Common myeloid progenitor, CD34-positive (primary cell): ENCODE data around the gene TBCD.

Experiments
- CTCF ChIA-PET: fragments of 350-600 bp; sonication (Branson Sonifier 250); formaldehyde crosslinking; loops from one replicate; lab custom pipeline; 2021; ENCODE audit warnings: antibody characterized with exemption; lab: Charles Lee
- POLR2A ChIA-PET: fragments of 350-600 bp; sonication (Branson Sonifier 250); formaldehyde crosslinking; loops from one replicate; lab custom pipeline; 2021; ENCODE audit warnings: antibody characterized with exemption; lab: Charles Lee
- DNase-seq, 3 donors: peaks; one replicate each; pipeline versions ENCODE4 v3.0.0 to v3.0.0-alpha.2; 2013
- H3K27ac ChIP-seq, 2 experiments: 1 replicate in 1 of 2; 2 replicates in 1 of 2; pipeline ENCODE4 v1.7.0; 2013; ENCODE audit warnings: inconsistent platforms in 2 of 2, low read length in 2 of 2, mild to moderate bottlenecking in 2 of 2, low read depth in 1 of 2, moderate library complexity in 1 of 2; ENCODE audit not compliant: severe bottlenecking in 2 of 2, insufficient read depth in 1 of 2, poor library complexity in 1 of 2
- H3K27me3 ChIP-seq, 5 experiments: replicated peaks in 2 of 5; 1 replicate in 3 of 5; 2 replicates in 2 of 5; pipeline versions ENCODE4 v1.6.1 to v1.7.0; 2013; ENCODE audit warnings: low read length in 4 of 5, mild to moderate bottlenecking in 2 of 5, moderate library complexity in 2 of 5, inconsistent platforms in 1 of 5; ENCODE audit not compliant: insufficient read depth in 5 of 5, control insufficient read depth in 4 of 5
- H3K36me3 ChIP-seq, 4 experiments: 1 replicate in 2 of 4; 2 replicates in 2 of 4; pipeline versions ENCODE4 v1.6.1 to v1.7.0; 2013; ENCODE audit warnings: low read length in 3 of 4, control low read depth in 1 of 4, mild to moderate bottlenecking in 1 of 4; ENCODE audit not compliant: control insufficient read depth in 4 of 4, insufficient read depth in 4 of 4
- H3K4me1 ChIP-seq, 4 experiments: 1 replicate in 3 of 4; 2 replicates in 1 of 4; pipeline versions ENCODE4 v1.6.1 to v1.7.1; 2013; ENCODE audit warnings: low read length in 3 of 4, mild to moderate bottlenecking in 3 of 4, control low read depth in 1 of 4, inconsistent platforms in 1 of 4, moderate library complexity in 1 of 4; ENCODE audit not compliant: control insufficient read depth in 4 of 4, insufficient read depth in 4 of 4; ENCODE audit errors: control extremely low read depth in 1 of 4
- H3K4me3 ChIP-seq, 7 experiments: 1 replicate in 4 of 7; 2 replicates in 3 of 7; pipeline versions ENCODE4 v1.5.1 to v1.7.0; 2013; ENCODE audit warnings: mild to moderate bottlenecking in 7 of 7, low read length in 6 of 7, moderate library complexity in 6 of 7, inconsistent platforms in 2 of 7, low read depth in 2 of 7, control low read depth in 1 of 7; ENCODE audit not compliant: insufficient read depth in 4 of 7, control insufficient read depth in 1 of 7; ENCODE audit errors: extremely low read depth in 1 of 7
- H3K9me3 ChIP-seq, 5 experiments: 1 replicate in 4 of 5; 2 replicates in 1 of 5; pipeline versions ENCODE4 v1.6.1 to v1.7.1; 2013; ENCODE audit warnings: low read length in 4 of 5, mild to moderate bottlenecking in 2 of 5, inconsistent platforms in 1 of 5, low read depth in 1 of 5, moderate library complexity in 1 of 5; ENCODE audit not compliant: control insufficient read depth in 4 of 5, insufficient read depth in 2 of 5; ENCODE audit errors: control extremely low read depth in 1 of 5
- WGBS: methylation state at CpG from one replicate; pipeline ENCODE4 v1.1.5; 2013; ENCODE audit not compliant: insufficient coverage; 5-methylcytosine and 5-hydroxymethylcytosine counted together

The TBCD gene

GRCh38 chr17:82890339-82890730 lies 138.5 kb downstream of the TBCD start:
- POLR2A ChIA-PET: no interaction called here
- CTCF ChIA-PET: interaction anchor here (1.0 to 1.7 kb wide), 2 partner anchors 12 to 14 kb away, joined by 3 to 4 read pairs; no protein-coding TSS in a partner anchor
- no peaks in the 10 kb centered on the region for H3K9me3 ChIP-seq
- no peak for DNase-seq
- H3K4me1 ChIP-seq: peaks cover 5 to 48% (median 36%) of the 10 kb centered on the region in 4 experiments
- no peak overlapping the region for H3K27ac ChIP-seq
- 94% methylated on average over 18 of the region's 18 CpGs for WGBS
- peaks cover 2 to 28% (median 10%) of the 10 kb centered on the region in 4 experiments for H3K36me3 ChIP-seq
- H3K27me3 ChIP-seq: no peaks in the 10 kb centered on the region
- no peak overlapping the region for H3K4me3 ChIP-seq

GRCh38 chr17:82890926-82891678 lies 139.2 kb downstream of the TBCD start:
- CTCF ChIA-PET: interaction anchor here (1.0 to 1.7 kb wide), 2 partner anchors 13 to 15 kb away, joined by 3 to 4 read pairs; no protein-coding TSS in a partner anchor

GRCh38 chr17:82891911-82892310 lies 140.0 kb downstream of the TBCD start:
- H3K27ac ChIP-seq: no peak overlapping the region
- WGBS: 98% methylated on average over 8 of the region's 10 CpGs
- peaks cover 5 to 32% (median 15%) of the 10 kb centered on the region in 4 experiments for H3K36me3 ChIP-seq
- no peaks in the 10 kb centered on the region for H3K27me3 ChIP-seq
- no peak overlapping the region for H3K4me3 ChIP-seq
- CTCF ChIA-PET: interaction anchor here (1.1 to 1.4 kb wide), 2 partner anchors 13 to 74 kb away, joined by 3 read pairs; no protein-coding TSS in a partner anchor
- DNase-seq: no peak
- POLR2A ChIA-PET: no interaction called here
- H3K9me3 ChIP-seq: no peaks in the 10 kb centered on the region
- peaks cover 0 to 35% (median 24%) of the 10 kb centered on the region in 4 experiments for H3K4me1 ChIP-seq

More at GRCh38 chr17:82890926-82891678, 139.2 kb downstream of the TBCD start:
- no peak overlapping the region for H3K27ac ChIP-seq
- no peak overlapping the region for H3K4me3 ChIP-seq
- 96% methylated on average over 24 of the region's 29 CpGs for WGBS
- H3K9me3 ChIP-seq: no peaks in the 10 kb centered on the region
- H3K4me1 ChIP-seq: peaks cover 0 to 41% (median 28%) of the 10 kb centered on the region in 4 experiments
- no peaks in the 10 kb centered on the region for H3K27me3 ChIP-seq
- H3K36me3 ChIP-seq: peaks cover 5 to 29% (median 14%) of the 10 kb centered on the region in 4 experiments
- POLR2A ChIA-PET: no interaction called here
- no peak for DNase-seq

GRCh38 chr17:82892899-82893565 lies 141.2 kb downstream of the TBCD start:
- CTCF ChIA-PET: interaction anchor here (0.9 to 1.8 kb wide), 5 partner anchors 8 to 75 kb away, joined by 3 to 6 read pairs (median 3); no protein-coding TSS in a partner anchor
- Histone ChIP-seq H3K27ac (no peak overlapping the region), H3K36me3 (peaks cover 5 to 37% (median 15%) of the 10 kb centered on the region in 4 experiments), H3K9me3 (no peaks in the 10 kb centered on the region), H3K27me3 (no peaks in the 10 kb centered on the region), H3K4me3 (no peak overlapping the region), H3K4me1 (peaks cover 0 to 23% (median 19%) of the 10 kb centered on the region in 4 experiments)
- POLR2A ChIA-PET: no interaction called here
- DNase-seq: peak; percentile 58 to 78 (median 61)
- 85% methylated on average over 18 of the region's 26 CpGs for WGBS

- ChIA-PET CTCF (interaction anchor here (1.1 to 1.8 kb wide), 2 partner anchors 9 to 19 kb away, joined by 4 to 6 read pairs; no protein-coding TSS in a partner anchor), POLR2A (no interaction called here)
- Histone ChIP-seq H3K9me3 (no peaks in the 10 kb centered on the region), H3K4me1 (peaks cover 0 to 19% (median 17%) of the 10 kb centered on the region in 4 experiments), H3K27ac (no peak overlapping the region), H3K27me3 (no peaks in the 10 kb centered on the region), H3K4me3 (peak overlapping the region in 4 of 7 experiments; percentile 5 to 37 (median 26)), H3K36me3 (peaks cover 5 to 37% (median 15%) of the 10 kb centered on the region in 4 experiments)
- 71% methylated on average over 9 of the region's 10 CpGs for WGBS
- DNase-seq: no peak
These were observed 141.9 kb downstream of the TBCD start for GRCh38 chr17:82893779-82894178.

- no peak overlapping the region for H3K27ac ChIP-seq
- CTCF ChIA-PET: interaction anchor here (1.8 kb wide), 1 partner anchor 9 kb away, joined by 6 read pairs; no protein-coding TSS in a partner anchor
These were observed 142.5 kb downstream of the TBCD start for GRCh38 chr17:82894389-82894788.

More at GRCh38 chr17:82894389-82894788, 142.5 kb downstream of the TBCD start:
- H3K4me1 ChIP-seq: peaks cover 0 to 19% (median 15%) of the 10 kb centered on the region in 4 experiments
- POLR2A ChIA-PET: no interaction called here
- H3K27me3 ChIP-seq: no peaks in the 10 kb centered on the region
- DNase-seq: no peak
- H3K9me3 ChIP-seq: no peaks in the 10 kb centered on the region
- peak overlapping the region in 1 of 7 experiments; percentile 29 for H3K4me3 ChIP-seq
- peaks cover 7 to 41% (median 19%) of the 10 kb centered on the region in 4 experiments for H3K36me3 ChIP-seq
- 95% methylated on average over 6 of the region's 7 CpGs for WGBS
